ENCODE data around the gene SOX14.
A peak's percentile ranks its signal among the peaks of the same experiment; 100 is the strongest.

The SOX14 gene

DNA sequence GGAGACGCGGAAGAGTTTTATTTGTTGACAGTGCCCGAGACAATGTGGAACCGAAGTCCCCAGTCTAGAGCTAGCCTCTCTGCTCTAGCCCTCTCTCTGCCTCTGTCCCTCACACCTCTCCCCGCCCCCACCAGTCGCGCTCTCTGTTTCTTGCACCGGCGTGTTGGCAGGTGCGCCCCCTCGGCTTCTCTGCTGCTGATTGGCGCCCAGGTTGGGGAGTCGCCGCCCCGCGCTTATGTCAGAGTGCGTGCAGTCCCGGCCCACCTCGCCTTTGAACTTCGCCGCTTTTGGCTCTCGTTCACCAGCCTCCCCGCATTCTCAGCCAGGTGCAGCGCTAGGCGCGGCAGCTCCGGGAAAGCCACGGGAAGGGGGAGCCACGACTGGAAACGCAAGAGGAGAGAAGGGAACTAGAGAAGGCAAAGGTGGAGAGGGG is at the start of gene SOX14:
SOX14 (plus strand) TSS at position 315 of the 433 bp plus-strand sequence. CDS start 470 bp downstream, outside the sequence.
- DNase-seq = peak; percentile 71

DNA sequence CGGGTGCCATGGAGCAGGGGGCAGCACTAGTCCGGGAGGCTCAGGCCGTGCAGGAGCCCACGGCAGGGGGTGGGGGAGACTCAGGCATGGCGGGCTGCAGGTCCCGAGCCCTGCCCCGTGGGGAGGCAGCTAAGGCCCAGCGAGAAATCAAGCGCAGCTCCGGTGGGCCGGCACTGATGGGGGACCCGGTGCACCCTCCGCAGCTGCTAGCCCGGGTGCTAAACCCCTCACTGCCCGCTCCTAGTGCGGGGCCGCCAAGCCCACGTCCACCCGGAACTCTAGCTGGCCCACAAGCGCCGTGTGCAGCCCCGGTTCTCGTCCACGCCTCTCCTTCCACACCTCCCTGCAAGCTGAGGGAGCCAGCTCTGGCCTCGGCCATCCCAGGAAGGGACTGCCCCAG is 49.6 kb upstream of the SOX14 start:
- DNase-seq = no peak

GRCh38 chr3:137724240-137724639 is 39.9 kb upstream of the SOX14 start:
- DNase-seq = no peak

DNA sequence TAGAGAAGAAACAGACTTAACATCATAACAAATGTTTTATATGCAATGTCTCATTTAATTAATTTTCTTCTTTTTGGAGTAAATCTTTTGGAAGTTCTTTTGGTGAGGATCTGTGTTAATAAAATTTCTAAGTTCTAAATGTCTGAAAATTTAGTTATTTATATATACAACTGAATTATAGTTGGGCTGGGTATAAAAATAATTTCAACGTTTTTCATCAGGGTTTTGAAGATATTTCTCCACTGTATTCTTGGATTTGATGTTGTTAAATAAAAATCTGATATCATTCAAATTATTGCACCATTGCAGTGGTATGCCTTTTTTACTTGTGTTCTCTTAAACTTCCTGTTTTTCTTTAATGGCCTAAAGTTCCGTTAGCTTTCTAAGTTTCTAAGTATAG is 26.9 kb upstream of the SOX14 start:
- no peak for DNase-seq

DNA sequence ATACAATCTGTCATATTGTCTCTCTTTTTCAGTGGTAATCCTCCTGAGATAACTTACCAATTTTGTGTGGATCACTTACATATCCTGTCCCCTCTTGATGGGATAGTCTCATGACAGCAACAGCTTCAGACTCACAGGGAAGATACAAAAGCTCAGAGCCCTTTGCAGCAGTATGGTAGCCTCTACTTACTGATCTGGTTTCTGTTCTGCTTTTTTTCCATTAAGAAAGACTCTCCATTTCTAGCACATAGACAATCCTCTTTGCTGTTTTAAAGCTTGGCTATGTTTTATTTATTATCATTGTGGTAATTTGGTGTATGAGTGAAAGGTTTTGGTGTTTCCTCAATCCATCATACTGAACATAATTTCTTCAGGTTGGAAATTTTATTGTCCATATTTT is 25.4 kb upstream of the SOX14 start:
- DNase-seq = no peak

DNA sequence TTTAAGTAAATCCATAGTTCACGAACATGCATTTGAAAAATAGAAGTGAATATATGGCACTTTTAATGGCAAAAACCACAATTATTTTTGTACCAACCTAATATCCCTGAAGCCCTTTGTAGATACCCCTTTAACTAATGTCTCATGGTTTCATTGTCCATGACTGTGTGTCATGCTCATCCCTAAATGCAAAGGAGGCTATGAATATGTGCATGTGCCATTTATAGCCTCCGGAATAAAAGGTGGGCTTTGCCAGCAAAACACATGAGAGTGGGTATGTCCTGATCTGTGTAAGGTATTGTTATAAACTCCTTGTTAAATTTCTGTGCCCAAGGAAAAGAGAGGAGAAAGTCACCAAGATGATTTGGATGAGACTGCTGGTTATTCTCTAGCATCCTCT is 20.5 kb upstream of the SOX14 start:
- no peak for DNase-seq

- no peak for DNase-seq
Observed at GRCh38 chr3:137746808-137747207, 17.3 kb upstream of the SOX14 start.

- no peak for DNase-seq
Observed at GRCh38 chr3:137759505-137759904, 4.6 kb upstream of the SOX14 start.

DNA sequence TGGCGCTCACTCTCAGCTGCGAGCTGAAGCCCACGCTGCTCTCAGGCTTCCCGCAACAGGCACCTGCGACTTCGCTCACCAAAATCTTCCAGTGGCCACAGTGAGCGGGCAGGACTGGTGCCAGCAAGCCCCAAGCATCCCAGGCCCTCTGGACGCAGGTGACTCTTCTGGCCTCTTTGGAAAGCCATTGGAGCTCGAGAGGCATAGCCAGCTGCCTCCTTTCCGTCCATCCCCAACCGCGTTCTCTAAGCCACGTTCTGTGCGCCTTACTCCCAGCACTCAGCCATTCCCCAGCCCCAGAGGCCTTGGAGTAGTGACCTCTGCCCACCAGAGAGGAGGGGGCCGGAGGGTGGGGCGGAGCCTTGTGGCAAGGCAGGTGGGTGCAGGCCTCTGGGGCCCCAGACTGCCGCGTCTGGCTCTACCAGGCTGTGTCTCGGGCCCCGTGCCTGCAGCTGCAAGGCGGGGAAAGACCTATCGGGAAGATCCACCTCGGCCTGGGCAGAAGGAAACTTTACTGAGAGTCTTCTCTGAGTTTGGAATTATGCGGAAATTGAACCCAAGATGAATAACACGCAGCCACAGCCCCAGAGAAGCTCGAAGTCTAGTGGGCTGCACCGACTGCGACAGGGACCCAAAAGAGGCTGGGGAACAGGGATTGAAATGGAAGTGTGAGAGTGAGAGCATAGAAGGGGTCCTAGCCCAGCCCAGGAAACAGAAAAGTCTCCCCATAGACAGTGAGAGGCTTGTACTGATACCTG is 3.6 kb upstream of the SOX14 start:
- no peak for DNase-seq

- no peak for DNase-seq
Observed at GRCh38 chr3:137761099-137761562, 3.0 kb upstream of the SOX14 start.

DNA sequence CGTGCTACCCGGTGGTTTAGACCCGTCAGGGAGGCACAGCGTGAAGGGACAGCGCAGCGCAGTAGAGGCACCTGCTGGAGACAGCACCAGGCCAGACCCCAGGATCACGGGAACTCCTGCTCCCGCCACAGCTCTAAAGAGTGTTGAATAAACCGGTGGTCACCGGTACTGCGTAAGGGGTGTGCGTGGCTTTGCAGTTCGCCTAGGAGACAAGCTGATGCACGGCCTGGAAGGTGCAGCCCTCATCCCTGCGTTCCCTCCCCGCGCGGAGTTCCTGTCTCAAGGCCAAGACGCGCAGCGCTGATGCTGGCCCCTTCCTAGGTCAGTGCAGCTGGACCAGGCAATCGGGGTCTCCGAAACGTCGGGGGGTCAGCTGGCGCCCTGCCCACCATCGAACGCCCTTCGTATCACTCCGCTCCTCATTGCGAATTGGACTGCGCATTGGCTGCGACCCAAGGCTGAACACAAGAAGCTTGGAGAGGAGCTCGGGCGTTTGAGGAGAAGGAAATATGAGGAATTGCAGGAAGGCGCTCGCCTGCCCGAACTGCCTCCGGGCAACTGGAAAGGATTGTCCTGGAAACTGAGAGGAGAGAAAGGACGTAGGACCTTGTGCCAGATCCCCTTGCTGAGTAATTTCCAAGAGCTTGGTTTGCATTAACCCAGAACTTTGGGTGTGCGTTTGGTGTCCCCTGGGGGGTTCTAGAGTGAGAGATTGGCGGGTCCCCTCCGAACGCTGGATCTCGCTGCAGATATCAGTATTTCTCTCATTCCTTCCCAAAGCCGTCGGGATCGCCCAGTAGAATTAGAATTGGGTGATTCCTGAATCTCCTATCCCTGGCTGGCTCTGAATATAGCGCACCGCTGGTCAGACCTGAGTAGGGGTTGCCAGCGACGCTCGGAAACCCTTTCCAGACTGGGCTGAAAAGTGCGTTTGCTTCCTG is 2.3 kb upstream of the SOX14 start:
- no peak for DNase-seq

DNA sequence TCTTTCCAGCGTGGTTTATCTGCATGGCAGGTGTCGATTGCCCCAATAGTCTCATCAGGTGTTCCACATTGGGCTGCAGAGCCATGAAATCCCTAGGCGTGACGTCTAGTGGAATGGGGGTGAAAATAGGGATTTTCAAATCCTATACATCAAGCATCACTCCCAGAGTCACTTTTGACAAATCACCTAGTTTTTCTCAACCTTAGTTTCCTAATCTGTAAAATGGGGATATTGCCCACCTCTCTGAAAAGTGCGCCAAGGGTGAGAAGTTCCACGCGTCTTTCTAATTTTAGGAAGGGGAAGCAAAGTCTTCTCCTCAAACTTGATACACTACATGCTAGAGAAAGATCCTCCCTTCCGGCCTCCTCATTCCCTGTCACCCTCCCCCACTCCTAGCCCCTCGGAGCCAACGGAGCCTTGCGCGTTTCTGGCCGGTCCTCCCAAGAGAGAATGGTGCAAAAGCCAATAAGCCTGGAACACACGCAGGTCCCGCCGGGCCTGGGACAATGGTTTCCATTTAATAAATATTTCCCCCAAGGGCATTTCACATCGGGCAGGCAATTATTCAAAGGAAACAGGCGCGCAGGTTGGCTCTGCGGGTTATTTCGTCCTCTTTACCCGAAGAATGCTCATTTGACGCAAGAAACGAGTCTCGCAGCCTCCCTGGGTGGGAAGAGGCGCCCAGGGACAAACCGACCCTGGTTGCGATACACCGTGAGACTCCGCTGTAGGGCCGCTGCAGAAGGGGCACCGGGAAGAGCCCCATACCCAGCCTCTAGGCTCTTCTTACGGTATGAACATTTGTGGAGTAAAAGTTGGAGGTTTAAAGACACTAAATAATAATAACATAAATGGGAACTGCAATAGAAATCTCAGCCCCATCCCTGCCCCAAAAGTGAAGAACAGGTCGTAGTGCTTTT is 1.2 kb upstream of the SOX14 start:
- no peak for DNase-seq

DNA sequence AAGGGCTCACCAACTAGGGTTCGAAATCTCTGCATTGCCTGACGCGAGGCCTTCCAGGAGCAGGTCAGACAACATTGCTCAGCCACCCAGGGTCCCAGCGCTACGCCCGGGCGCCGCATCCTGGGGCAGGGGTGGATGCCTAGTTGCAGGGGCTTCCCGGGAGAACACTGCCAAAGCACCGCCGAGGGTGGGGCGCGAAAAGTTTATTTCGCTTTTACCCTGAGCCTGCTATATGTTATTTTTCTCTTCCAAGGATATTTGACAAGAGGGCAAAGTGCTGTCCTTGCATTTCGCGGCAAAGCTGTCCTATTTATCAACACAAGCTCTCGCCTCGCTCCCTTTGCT is 549 bp upstream of the SOX14 start:
- DNase-seq = no peak

DNA sequence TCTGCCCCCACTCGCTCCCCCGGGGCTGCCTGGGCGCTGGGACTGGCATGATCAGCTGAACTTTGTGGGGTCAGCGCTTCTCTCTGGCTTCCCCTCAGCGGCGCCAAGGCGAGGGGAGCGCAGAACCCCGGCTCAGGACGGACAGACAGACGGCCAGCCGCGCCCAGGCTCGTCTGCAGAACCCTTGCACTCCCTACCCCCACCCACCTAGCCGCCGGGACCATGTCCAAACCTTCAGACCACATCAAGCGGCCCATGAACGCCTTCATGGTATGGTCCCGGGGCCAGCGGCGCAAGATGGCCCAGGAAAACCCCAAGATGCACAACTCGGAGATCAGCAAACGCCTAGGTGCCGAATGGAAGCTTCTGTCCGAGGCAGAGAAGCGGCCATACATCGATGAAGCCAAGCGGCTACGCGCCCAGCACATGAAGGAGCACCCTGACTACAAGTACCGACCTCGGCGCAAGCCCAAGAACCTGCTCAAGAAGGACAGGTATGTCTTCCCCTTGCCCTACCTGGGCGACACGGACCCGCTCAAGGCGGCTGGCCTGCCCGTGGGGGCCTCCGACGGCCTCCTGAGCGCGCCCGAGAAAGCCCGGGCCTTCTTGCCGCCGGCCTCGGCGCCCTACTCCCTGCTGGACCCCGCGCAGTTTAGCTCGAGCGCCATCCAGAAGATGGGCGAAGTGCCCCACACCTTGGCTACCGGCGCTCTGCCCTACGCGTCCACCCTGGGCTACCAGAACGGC is 621 bp downstream of the SOX14 start:
- DNase-seq = no peak

DNA sequence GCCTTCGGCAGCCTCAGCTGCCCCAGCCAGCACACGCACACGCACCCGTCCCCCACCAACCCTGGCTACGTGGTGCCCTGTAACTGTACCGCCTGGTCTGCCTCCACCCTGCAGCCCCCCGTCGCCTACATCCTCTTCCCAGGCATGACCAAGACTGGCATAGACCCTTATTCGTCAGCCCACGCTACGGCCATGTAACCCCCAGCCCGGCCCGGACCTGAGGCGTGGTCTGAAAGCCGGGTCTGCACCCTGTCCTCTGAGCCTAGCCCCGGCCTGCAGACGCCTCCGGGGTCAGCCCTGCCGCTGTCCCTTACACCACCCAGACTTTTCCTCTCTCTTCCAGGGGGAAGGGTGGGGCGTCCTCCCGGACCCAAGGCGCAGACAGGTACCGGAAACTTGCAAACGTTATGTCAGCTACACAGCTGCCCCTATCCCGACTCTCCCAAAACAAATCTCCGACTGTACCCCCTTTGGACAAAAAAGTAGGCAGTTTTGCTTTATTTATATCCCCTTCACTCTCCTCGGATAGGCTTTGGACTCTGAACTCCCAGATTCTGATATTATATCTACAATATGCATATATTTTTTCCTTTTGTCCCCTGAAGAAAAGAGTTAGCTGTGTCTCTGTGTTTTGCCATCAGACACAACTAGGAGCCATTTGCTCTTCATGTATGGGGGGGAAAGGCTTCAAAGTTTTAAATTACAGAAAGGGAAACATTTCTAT is 1.4 kb downstream of the SOX14 start:
- DNase-seq = no peak

DNA sequence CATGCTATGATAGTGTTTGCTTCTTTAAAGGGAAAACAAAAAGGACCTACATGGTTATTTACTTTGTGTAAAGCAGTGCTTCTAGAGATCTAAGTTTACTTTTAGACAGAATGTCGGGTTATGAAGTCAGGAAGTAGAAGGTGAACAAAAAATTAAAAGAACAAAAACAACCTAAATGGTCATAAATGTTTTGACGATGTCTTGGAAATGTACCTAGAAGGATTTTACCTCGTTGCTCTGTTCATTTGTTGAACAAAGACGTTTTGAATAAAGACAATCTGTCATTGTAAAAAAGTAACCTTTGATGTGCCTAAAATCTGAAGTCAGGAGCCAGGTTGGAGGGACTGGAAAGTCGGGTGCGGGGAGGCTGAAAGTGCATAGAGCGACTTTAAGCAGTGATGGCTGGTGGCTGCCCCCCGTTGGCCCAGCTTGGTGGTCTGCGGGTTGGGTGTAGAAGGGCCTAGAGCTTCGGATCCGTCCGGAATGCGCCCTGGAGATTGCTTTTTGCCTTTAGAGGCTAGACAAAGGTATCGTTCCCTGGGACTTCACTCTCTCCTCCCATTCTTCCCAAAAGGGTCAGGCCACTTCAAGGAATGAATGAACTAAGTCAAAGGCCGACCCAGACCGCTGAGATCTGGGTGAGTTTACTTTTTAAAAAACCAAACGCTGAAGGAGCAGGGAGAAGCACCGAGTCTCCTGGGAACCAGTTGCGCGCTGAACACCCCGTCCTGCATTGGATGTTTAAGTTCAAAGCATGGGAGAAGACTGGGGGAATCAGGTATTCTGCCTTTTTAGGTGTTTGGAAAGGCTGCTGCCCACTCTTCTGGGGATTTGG is 2.1 kb downstream of the SOX14 start:
- DNase-seq = no peak

DNA sequence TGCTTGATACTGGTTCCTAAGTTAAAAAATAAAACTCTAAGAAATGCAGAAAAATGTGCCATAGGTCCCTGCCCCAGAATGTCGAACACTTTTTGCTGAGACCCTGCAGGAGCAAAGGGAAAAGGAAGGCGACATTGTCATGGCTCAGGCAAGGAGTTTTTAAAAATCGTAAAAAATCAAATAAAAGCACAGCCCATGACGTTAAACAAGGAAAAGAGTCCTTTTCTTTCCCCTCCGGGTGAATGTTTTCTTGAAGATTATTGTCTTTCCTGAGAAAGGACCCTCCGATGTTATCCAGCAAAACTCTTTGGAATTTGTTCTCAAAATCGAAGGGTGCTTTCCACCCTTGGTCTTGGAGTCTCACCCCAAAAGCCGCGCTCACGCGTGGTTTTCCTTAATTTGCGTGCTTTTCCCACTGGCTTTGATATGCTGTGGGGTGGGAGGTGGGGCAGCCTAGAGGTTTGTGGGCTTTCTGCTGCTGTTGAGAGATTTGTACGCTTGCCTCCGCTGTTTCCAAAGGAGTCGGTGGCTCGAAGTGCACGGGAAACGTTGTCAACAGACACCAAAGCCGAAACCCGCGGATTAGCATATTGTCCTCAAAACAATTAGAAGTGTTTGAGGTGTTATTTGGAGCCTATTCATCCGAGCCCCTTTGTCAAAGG is 2.9 kb downstream of the SOX14 start:
- DNase-seq = no peak

DNA sequence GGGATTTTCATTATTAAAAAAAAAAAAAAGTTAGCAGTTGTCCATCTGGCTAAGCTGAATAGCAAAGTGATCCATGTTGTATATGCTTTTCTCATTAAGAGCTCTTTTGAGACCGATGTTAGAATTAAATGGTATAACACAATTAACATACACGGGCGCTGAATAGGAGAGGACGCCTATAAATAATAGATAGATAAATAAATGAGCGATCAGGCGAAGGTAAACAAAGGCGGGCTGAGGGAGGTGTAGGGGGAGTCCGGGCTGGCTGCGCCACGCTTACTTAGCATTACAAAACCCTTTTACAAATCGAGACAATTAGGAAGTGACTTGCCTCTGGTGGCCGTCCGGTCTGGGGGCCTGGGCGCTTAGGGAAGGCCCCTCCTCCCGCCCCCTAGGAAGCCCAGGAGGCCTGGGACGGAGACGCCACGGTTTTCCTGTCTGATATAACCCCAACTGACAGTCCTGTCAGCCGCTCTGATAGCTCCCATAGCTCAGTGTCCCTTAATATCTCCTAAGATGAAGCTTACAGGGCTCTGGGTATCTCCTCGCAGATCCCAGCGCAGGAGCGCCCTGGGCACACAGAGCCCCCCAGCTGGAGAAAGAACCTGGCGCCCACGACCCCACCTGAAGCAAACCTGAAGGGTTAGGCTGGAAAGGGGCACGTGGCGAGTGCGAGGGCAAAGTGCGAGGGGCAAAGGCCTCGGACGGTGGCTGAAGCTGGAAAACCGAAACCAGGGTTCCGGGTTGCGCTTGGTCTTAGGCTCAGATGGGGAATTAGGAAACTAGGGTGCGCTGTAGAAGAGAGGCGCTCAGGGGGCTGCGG is 3.6 kb downstream of the SOX14 start:
- DNase-seq = no peak

All from NCI-H510A (cell line).